ENCODE measurements around the gene SF3B4. TPM values are rescaled to one million over a fixed set of nuclear protein-coding genes. Genes with fewer than 3 reads are reported as not detected.
"Not testable (repeated sequence)": the region's sequence is repeated elsewhere in the genome, so short reads cannot be mapped to it uniquely, and the experiment has no call there.

SF3B4 gene
- total and polyA plus RNA-seq, 12 donors = 12.6 to 31.9 (median 24.3) TPM

DNA sequence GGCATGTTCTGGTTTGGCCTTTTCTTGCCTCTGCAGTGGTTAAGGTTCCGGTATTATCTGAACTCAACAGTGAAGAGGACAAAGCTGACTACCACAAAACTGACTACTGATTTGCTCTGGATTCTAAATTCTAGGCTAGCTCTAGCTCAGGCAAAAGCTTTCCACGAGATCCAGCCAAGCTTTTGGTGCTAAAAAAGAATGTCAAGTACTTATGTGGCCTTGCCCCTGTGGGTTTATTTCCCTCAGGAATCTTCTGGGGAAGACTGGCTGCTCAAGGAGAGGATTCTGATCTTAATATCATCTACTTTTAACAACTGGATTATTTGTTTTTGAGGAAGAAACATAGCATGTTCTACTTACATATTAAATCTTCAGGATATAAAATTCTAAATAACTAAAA, 35.1 kb upstream of the SF3B4 start:
- WGBS, 2 donors = 55% methylated on average over 2 of the region's 2 CpGs
- Histone ChIP-seq H3K27me3 (peaks cover 0 to 4% (median 0%) of the 10 kb centered on the region in 7 donors), H3K9me3 (peaks cover 0 to 3% (median 0%) of the 10 kb centered on the region in 11 donors), H3K36me3 (peaks cover 1 to 89% (median 35%) of the 10 kb centered on the region in 9 donors), H3K4me1 (peaks cover 0 to 26% (median 11%) of the 10 kb centered on the region in 9 donors), H3K4me3 (no peak overlapping the region), H3K27ac (peak overlapping the region in 7 of 10 donors; percentile 4 to 70 (median 37))
- DNase-seq (no peak), ATAC-seq (no peak)
- TF ChIP-seq CTCF (IDR thresholded peaks at IDR 0.05) = no peak
- intact Hi-C loops (cut with DNase I) = loop anchor here (1.0 to 10.0 kb wide), 11 partner anchors 46 to 225 kb away; no protein-coding TSS in a partner anchor

- peak in 1 of 2 donors; percentile 70 for DNase-seq
- TF ChIP-seq CTCF (IDR thresholded peaks at IDR 0.05) = peak; percentile 63 to 87 (median 80)
- H3K9me3 ChIP-seq = peaks cover 0 to 7% (median 0%) of the 10 kb centered on the region in 11 donors
These were observed 34.5 kb upstream of the SF3B4 start for GRCh38 chr1:149962039-149962647.

GRCh38 chr1:149957548-149957947, 29.9 kb upstream of the SF3B4 start:
- ATAC-seq; H3K27ac ChIP-seq; H3K4me3 ChIP-seq; H3K27me3 ChIP-seq; DNase-seq; H3K4me1 ChIP-seq; intact Hi-C loops (cut with DNase I); H3K9me3 ChIP-seq: not testable (repeated sequence)
- 97 to 99% methylated on average over 14 of the region's 14 CpGs for WGBS, 2 donors
- H3K36me3 ChIP-seq = peaks cover 3 to 64% (median 26%) of the 10 kb centered on the region in 9 donors

More at GRCh38 chr1:149962039-149962647, 34.5 kb upstream of the SF3B4 start:
- H3K27me3 ChIP-seq = peaks cover 0 to 4% (median 0%) of the 10 kb centered on the region in 7 donors
- peaks cover 3 to 89% (median 38%) of the 10 kb centered on the region in 9 donors for H3K36me3 ChIP-seq
- peak overlapping the region in 7 of 10 donors; percentile 4 to 70 (median 37) for H3K27ac ChIP-seq
- WGBS, 2 donors = 24 to 29% methylated on average over 3 of the region's 3 CpGs
- no peak overlapping the region for H3K4me3 ChIP-seq
- peaks cover 0 to 26% (median 11%) of the 10 kb centered on the region in 9 donors for H3K4me1 ChIP-seq
- ATAC-seq = peak; percentile 85 to 91 (median 90)
- intact Hi-C loops (cut with DNase I) = loop anchor here (1.0 to 10.0 kb wide), 11 partner anchors 47 to 225 kb away; no protein-coding TSS in a partner anchor

DNA sequence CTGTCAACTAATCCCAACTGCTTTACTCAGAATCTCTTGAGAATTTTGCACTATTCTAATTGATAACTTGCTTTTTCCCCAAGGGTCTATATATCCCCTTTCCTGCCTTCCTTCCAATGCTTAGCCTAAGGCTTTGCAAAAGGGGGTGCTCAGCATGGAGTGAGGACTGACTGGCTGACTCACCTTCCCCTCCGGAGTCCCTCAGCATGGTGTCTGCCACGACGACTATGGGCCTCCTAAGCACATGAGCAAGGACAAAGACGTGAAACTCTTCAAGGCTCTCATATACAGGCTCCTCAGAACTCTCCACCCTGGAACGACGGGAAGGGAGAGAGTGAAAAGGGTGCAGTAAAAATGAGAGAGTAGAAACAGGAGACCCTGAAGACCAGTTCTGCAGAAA, 22.3 kb upstream of the SF3B4 start:
- WGBS, 2 donors = 77 to 80% methylated on average over 6 of the region's 6 CpGs
- no peak for DNase-seq
- no peak overlapping the region for H3K27ac ChIP-seq
- no peaks in the 10 kb centered on the region for H3K4me1 ChIP-seq
- intact Hi-C loops (cut with DNase I) = no loop called here
- H3K9me3 ChIP-seq = no peaks in the 10 kb centered on the region
- no peak for ATAC-seq
- no peaks in the 10 kb centered on the region for H3K27me3 ChIP-seq
- H3K4me3 ChIP-seq = no peak overlapping the region
- TF ChIP-seq CTCF (IDR thresholded peaks at IDR 0.05) = no peak
- peaks cover 0 to 74% (median 35%) of the 10 kb centered on the region in 9 donors for H3K36me3 ChIP-seq

- Histone ChIP-seq H3K4me1 (peaks cover 0 to 16% (median 5%) of the 10 kb centered on the region in 9 donors), H3K36me3 (peaks cover 0 to 74% (median 37%) of the 10 kb centered on the region in 9 donors), H3K27ac (no peak overlapping the region), H3K27me3 (peaks cover 0 to 4% (median 0%) of the 10 kb centered on the region in 7 donors), H3K4me3 (no peak overlapping the region), H3K9me3 (no peaks in the 10 kb centered on the region)
- DNase-seq (no peak), ATAC-seq (no peak)
- no peak for TF ChIP-seq CTCF (IDR thresholded peaks at IDR 0.05)
- 92% methylated on average over 4 of the region's 4 CpGs for WGBS, 2 donors
- intact Hi-C loops (cut with DNase I) = no loop called here
These were observed 17.6 kb upstream of the SF3B4 start for GRCh38 chr1:149945206-149945605.
